HG03025 (cell line): ENCODE measurements around the gene RAB30.

ENCODE experiments used
- ATAC-seq: cut with Tn5 transposase; IDR thresholded peaks from one replicate; pipeline ENCODE4 v1.9.1; 2021; ENCODE audit warnings: mild to moderate bottlenecking, moderate library complexity; ENCODE audit not compliant: unreplicated experiment, low FRiP score

The RAB30 gene

GRCh38 chr11:83071567-83072349 is at the start of gene RAB30:
Gene RAB30, minus strand, starts transcription at chr11:83071897. Its CDS starts 74,581 bp downstream, at chr11:82997316.
- peak; percentile 95 for ATAC-seq

GRCh38 chr11:83120327-83120726 is 48.6 kb upstream of the RAB30 start:
- no peak for ATAC-seq

- ATAC-seq, result no peak
Measured at GRCh38 chr11:83119216-83119615, 47.5 kb upstream of the RAB30 start.

GRCh38 chr11:83118814-83119213 is 47.1 kb upstream of the RAB30 start:
- ATAC-seq, result no peak

GRCh38 chr11:83116015-83116641 is 44.4 kb upstream of the RAB30 start:
- no peak for ATAC-seq

GRCh38 chr11:83115551-83115950 is 43.9 kb upstream of the RAB30 start:
- ATAC-seq, result no peak

- ATAC-seq, result no peak
Measured at GRCh38 chr11:83115026-83115425, 43.3 kb upstream of the RAB30 start.

- no peak for ATAC-seq
Measured at GRCh38 chr11:83112886-83113285, 41.2 kb upstream of the RAB30 start.

- ATAC-seq, result no peak
Measured at GRCh38 chr11:83105168-83105567, 33.5 kb upstream of the RAB30 start.

GRCh38 chr11:83102834-83103233 is 31.1 kb upstream of the RAB30 start:
- ATAC-seq, result no peak

GRCh38 chr11:83097429-83098075 is 25.9 kb upstream of the RAB30 start:
- no peak for ATAC-seq

GRCh38 chr11:83093634-83094033 is 21.9 kb upstream of the RAB30 start:
- ATAC-seq, result no peak

GRCh38 chr11:83092488-83093384 is 21.0 kb upstream of the RAB30 start:
- ATAC-seq, result no peak

- no peak for ATAC-seq
Measured at GRCh38 chr11:83088965-83089364, 17.3 kb upstream of the RAB30 start.

- no peak for ATAC-seq
Measured at GRCh38 chr11:83087035-83087434, 15.3 kb upstream of the RAB30 start.

- no peak for ATAC-seq
Measured at GRCh38 chr11:83079820-83080219, 8.1 kb upstream of the RAB30 start.

GRCh38 chr11:83078269-83078668 is 6.6 kb upstream of the RAB30 start:
- no peak for ATAC-seq

- no peak for ATAC-seq
Measured at GRCh38 chr11:83073884-83074283, 2.2 kb upstream of the RAB30 start.

- no peak for ATAC-seq
Measured at GRCh38 chr11:83073258-83073657, 1.6 kb upstream of the RAB30 start.

GRCh38 chr11:83072350-83073242 is 899 bp upstream of the RAB30 start:
- no peak for ATAC-seq
